Measurements from ENCODE around the gene PRKCE.

Gene PRKCE

DNA sequence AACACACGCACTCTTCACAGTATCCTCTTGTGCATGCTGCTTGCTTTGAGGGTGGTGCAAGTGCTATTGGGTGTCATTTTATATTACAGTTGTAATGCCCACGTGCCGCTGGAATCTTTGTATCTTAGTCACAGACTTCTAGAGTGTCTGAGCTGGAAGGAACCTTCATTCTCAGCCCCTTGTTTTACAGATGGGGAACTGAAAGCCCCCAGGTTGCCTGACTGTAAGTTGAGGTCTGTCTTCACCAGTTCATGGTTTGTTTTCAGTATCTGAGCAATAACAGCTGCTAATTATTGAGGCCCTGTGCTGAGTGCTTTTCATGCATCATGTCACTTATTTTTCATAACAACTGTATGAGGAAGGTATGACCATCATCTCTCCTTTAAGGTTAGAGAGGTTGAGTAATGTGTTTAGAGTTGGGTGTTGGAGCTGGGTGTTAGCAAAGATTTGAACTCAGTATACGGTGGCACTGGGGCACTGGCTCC is 77.0 kb downstream of the PRKCE start:
- no peak for DNase-seq (ENCODE audit: low read depth)

DNA sequence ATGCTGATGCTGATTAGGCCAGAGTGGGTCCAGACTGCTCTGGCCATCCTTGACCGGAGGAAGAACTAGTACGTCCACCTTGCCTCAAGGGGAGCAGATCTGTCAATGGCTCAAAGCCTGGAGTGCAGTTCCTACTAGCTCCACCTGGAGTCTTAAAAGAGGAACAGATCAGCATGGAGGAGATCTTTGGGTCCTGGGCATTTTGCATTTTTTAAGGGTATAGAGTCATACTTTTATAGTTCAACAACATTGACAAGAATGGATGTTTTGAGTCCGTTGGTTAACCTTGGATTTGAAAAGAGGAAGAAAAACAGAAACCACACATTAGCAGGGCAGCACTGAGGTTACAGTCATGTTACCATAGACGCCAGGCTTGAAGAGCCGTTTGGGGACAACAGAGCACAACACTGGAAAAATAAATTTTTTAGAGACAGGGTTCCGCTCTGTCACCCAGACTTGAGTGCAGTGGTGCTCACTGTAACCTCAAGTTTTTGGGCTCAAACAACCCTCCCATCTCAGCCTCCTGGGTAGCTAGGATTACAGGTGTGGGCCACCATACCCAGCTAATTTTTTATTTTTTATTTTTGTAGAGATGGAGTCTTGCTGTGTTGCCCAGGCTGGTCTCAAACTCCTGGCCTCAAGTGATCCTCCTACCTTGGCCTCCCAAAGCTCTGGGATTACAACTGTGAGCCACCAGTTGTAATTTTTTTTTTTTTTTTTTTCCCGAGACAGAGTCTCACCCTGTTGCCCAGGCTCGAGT is 78.5 kb downstream of the PRKCE start:
- DNase-seq (ENCODE audit: low read depth) = no peak

DNA sequence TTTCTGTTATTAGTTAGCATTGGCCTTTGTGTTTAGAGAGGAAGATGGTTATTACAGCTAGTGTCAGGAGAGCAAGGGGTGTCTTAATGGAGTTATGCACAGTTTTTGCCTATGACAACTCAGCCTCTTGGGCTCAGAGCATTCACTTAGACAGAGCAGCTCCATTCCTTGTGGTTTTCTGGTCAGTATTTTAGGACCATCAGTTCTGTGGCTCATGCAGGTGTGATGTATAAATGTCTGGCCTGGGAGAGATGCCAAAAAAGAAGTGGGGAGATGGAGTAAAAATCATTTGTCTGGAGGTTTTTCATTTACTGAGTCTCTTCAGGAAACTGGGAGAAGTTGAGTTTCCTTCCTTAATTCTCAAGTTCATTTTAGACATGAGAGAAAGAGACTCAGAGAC is 79.7 kb downstream of the PRKCE start:
- no peak for DNase-seq (ENCODE audit: low read depth)

GRCh38 chr2:45732436-45732835 is 81.0 kb downstream of the PRKCE start:
- no peak for DNase-seq (ENCODE audit: low read depth)

DNA sequence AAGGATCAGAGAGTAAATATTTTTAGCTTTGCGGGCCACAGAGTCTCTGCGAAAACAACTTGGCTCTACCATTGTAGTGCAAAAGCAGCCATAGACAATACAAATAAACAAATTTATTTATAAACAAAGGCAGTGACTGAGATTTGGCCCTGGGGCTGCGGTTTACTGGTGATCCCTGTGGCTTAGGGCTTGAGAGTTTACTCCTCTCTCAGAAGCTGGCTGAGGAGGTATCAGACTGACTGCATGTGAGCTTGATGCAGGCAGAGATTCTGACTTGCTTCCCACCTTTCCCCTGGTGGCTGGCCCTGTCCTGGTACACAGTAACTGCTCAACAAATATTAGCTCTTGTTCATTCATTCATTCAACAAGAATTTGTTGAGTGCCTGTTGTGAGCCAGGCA is 81.5 kb downstream of the PRKCE start:
- DNase-seq (ENCODE audit: low read depth) = no peak

GRCh38 chr2:45734336-45734735 is 82.9 kb downstream of the PRKCE start:
- DNase-seq (ENCODE audit: low read depth) = no peak

DNA sequence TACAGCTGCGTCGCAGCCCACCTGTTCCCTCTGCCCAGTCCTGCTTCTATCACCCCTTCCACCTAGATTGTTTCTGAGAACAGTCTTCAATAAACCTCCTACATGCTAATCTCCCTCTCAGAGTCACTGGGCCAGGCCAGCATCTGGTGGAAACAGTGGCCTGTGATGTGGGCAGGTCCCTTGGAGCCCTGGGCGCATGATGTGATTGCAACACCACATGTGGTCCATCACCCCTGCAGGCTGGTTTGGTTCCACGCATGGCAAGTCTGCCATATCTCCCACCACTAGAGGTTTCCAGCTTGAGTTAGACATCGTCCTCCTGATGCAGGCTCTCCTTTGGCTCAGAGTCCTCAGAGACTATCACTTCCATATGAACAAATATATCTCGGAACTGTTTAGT is 83.5 kb downstream of the PRKCE start:
- DNase-seq (ENCODE audit: low read depth) = no peak

DNA sequence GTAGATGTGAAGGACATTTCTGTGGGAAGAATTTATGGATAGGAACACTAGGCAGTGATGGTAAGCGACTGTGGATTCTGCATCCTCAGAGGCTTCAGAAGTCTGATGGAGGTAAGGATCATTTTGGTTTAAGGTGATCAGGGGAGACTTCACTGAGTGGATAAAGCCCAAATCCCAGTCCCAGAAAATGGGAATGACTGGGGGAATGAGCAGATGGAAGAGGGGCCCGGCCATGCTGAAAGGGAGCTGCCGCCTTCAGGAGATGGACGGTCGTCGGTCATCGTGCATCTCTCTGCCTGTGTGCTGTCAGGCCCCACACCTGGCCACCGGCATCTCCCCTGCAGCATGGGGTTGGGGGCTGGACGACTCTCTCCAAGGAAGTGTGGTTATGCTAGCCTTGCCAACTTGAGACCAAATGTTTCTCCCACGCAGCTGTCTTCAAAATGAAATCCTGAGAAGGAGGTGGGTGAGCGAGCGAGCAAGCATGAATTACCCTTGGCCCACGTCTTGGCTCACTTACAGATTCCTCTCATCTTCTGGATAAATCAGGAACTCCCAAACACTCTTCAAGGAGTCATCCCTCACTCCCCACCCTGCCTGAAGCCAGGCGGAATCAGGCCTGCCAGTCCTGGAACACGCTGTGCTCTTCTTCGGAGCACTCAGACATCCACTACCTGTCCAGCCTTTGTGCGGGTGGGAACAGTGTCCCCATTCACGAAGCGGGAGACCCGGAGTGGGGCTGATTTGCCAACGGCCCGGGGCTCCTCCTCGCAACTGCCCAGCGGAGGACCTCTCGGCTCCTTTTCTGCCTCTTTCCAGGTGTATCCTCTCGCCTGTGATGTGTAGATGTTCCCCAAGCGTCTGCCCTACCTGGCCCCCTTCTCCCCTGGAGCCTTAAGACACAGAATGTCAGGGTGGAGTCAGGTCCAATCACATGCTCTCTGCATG is 85.6 kb downstream of the PRKCE start:
- no peak for DNase-seq (ENCODE audit: low read depth)

GRCh38 chr2:45739796-45740485 is 88.5 kb downstream of the PRKCE start:
- no peak for DNase-seq (ENCODE audit: low read depth)

DNA sequence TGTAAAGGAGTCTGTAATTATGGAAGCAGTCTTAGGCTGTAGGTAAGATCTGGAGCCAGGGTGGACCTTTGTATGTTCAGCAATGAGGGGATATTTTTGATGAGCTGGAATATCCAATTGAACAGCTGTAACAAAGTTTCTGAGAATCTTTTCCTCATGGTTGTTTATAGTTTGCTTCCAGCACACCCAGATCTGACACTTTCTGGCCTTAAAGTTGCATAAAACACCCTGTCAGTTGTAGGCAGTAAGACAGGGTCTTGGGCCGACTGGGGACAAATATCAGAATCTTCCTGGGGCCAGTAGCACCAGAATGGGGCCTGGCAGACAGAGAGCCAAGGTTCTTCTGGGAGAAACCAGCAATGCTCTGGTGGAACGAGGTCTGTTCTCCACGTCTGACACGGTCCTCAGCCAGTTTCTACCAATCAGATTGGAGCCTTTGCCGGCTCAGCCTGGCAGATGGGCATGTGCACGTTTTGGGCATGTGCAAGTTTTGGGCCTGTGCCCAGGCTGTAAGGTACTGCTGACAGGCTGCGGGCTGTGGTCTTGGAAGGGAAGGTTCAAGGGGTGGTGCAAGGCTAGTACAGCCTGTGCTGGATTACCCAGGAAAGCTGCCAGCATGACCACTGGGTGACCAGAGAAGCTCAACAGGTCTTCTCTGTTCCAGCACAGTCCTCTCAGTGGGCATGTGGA is 89.8 kb downstream of the PRKCE start:
- DNase-seq (ENCODE audit: low read depth) = no peak

DNA sequence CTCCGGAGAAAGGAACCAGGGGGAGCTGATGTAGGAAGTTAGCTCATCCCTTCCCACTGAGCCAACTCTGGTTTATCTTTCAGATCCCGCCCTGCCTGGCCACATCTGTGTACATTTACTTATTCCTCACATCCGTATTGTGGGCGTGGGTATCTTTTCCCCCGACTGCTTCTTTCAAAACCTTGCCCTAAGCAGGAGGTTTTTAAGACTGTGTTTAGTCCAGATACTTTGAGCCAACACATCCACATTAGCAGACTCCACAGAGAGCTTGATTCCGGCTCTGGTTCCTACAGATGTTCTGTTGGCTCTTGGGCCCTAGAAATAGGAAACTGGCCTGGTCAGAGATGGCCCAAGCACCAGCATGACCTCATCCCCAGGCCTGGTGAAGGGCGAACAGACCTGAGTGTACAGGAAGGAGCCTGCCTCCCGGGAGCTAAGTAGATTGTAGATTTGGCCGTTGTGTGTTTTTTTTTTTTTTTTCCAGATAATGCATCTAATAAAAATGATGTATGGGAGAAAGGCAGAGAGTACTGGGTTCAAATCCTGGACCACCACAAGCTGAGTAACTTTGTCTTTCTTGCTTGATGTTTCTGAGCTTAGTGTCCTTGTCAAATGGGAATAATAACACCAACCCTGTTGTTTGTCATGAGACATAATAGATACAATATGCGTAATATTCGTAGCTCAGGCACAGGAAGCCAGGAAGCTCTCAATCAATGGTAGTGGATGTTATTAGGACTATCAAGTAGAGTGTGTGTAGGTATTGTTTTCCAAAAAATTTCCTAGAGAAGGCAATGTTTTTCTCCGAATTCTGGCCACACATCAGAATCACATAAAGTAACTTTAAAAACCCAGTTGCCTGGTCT is 92.3 kb downstream of the PRKCE start:
- no peak for DNase-seq (ENCODE audit: low read depth)

GRCh38 chr2:45745231-45745630 is 93.8 kb downstream of the PRKCE start:
- DNase-seq (ENCODE audit: low read depth) = no peak

- DNase-seq (ENCODE audit: low read depth) = no peak
Measured at GRCh38 chr2:45746888-45747287, 95.4 kb downstream of the PRKCE start.

DNA sequence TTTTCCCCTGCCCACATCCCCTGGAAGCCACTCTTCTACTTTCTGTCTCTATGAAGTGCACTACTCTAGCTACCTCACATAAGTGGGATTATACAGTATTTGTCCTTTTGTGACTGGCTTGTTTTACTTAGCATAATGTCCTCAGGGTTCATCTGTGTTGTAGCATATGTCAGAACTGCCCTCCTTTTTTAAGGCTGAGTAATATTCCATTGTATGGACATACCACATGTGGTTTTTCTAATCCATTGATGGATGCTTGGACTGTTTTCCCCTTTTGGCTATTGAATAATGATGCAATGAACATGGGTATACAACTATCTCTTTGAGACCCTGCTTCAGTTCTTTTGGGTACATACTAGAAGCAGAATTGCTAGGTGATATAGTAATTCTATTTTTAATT is 95.9 kb downstream of the PRKCE start:
- DNase-seq (ENCODE audit: low read depth) = no peak

DNA sequence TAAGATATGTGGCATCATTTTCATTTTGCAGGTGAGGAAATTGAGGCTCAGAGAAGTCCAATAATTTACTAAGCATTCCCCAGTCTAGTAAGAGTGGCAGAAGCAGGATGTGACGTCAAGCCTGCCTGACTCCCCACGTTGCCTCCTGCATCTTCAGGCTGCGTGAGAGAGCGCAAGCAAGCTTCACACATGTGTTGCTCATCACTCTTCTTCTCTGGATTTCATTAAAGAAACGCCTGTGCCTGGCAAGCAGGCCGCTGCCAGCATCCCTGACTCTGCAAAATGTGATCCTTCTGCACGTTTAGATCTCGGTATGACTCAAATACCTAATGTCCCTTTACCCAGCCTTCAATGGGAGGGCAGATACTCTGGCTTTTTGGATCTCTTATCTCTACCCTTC is 96.8 kb downstream of the PRKCE start:
- no peak for DNase-seq (ENCODE audit: low read depth)

- no peak for DNase-seq (ENCODE audit: low read depth)
Measured at GRCh38 chr2:45750001-45750400, 98.5 kb downstream of the PRKCE start.

DNA sequence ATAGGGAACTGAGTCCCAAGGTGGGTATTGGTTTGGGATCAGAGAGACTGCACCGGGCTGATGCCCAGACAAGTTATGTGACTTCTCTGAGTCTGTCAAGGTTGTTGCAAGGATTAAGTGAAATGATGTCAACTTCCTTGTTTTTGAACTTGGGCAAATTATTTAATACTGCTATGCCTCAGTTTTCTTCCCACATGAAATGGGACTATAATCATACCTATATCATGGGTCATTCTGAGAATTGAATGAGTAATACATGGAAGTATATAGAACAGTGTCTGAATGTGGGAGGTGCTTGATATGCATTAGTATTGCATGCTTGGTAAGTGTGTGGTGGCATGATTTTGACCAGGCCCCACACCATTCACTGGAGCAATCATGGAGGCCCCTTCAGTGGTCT is 99.0 kb downstream of the PRKCE start:
- DNase-seq (ENCODE audit: low read depth) = no peak

- DNase-seq (ENCODE audit: low read depth) = no peak
Measured at GRCh38 chr2:45753381-45753780, 101.9 kb downstream of the PRKCE start.

DNA sequence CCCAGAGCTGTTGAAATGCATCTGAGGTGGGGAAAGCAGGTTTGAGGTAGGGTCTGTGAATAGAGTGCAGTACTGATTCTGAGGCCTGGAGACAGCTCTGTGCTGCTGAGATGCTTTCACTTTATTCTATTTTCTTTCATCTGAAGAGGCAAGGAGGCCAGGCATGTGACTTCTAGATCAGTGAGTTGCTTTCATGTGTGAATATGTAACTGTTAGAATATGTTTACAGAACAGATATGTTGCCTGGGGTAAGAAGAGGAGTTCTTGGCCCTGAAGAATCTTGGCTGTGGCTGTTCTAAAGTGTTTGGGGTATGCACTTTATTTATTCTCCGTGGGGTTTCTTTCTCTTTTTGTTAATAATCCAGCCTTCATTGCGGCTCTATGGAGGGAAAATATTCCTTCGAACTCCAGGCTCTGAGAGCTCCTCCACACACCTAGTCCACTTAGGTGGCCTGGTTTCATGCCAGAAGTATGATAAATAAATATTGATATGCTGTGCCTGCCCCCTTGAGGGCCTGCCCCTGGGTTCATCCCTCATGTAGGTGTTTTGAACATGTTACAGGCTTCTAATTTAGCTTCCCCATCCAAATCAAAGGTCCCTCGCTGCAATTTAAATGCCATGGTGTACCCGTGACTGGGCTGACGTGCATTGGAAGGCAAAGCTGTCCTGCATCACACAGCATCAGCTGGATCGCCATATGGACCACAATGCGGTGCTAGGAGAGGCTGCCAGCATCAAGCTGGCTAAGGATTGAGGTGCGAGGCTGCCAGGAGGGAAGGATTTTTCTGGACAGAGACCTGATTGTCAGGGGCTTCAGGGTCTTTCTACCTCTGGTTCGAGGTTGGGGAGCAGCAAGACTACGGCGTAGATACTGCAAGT is 102.9 kb downstream of the PRKCE start:
- DNase-seq (ENCODE audit: low read depth) = no peak

All from stimulated activated CD8-positive, alpha-beta memory T cell treated with anti-CD3 and anti-CD28 coated beads, Interleukin-15, amount 100 ng/mL, for 1 hour (primary cell).